ENCODE results near the gene BCAS3.
"Not testable (repeated sequence)": the region's sequence is repeated elsewhere in the genome, so short reads cannot be mapped to it uniquely, and the experiment has no call there.

BCAS3 gene

DNA sequence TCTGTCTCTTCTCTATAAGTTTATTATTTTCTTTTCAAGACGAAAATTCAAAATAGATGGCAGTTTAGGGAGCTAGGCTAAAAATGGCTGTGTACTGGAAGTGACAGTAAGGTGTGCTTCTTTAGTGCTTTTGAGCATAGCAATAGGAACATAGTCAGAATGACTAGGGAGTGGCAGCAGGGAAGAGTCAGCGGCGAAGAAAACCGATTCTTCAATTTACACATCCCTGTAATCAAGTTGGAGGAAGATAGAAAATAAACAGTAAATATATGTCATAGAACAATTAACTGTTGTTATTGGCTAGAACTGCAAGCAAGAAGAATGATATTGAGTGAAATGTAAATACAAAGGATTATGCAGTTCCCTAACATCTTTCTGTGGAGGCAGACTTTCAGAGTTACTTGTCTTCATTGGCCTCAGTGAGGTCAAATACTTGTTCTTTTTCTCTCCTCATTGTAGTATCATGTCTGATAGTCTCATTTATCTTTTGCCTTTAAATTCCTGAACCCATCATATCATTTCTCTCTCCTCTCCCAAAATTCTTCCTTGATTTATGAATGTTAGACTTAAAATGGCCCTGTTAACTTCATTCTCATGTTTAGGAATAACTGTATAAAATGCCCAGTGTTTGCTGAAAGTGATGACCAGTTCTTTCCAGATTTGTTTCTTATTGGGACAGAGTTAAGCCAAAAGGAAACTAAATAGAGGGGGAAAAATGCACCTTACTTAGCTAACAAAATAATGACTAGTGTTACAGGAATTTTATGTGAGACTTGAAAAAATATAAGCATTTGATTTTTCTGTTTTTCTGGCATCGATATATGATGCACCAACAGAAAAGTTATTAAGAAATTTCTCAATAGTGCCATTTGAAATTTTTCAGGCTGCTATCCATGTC, 211.4 kb downstream of the BCAS3 start:
- no peak for DNase-seq

DNA sequence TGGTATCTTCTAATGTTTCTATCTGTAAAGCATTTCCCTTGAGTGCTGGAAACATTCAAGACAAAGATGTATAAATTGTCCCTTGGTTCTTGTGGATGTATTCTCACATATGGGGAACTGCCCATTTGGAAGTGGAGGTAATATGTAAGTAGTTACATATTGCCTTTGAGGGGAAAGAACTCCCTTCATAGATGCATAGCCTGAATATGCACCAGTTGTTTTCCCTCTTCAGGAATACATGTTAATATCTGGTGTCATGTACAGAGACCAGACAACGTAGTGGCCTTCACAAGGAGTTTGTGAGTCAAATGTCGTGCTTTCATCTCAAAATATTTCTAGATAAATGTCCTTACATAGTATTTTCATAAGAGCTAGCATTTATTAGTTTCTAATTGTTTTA, 213.5 kb downstream of the BCAS3 start:
- no peak for DNase-seq

DNA sequence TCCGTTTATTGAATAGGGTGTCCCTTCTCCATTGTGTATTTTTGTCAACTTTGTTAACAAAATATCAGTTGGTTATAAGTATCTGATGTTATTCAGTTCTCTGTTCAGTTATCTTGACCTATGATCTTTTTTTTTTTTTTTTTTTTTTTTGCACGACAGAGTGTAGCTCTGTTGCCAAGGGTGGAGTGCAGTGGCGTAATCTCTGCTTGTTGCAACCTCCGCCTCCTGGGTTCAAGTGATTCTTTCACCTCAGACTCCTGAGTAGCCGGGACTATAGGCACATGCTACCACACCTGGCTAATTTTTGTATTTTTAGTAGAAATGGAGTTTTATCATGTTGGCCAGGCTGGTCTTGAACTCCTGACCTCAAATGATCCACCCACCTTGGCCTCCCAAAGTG, 215.8 kb downstream of the BCAS3 start:
- DNase-seq = no peak

DNA sequence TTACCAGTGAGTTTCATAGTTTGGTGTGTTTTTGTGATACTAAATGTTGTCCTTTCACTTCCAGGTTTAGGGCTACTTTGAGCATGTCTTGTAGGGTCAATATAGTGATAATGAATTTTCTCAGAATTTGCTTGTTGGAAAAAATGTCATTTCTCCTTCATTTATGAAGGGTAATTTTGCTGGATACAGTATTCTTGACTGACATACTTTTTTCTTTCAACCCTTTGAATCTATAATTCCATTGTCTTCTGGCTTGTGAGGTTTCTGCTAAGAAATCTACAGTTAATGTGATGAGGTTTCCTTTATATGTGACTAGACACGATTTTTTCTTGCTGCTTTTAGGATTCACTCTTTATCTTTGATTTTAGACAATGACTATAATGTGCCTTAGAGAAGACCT, 219.3 kb downstream of the BCAS3 start:
- DNase-seq = no peak

DNA sequence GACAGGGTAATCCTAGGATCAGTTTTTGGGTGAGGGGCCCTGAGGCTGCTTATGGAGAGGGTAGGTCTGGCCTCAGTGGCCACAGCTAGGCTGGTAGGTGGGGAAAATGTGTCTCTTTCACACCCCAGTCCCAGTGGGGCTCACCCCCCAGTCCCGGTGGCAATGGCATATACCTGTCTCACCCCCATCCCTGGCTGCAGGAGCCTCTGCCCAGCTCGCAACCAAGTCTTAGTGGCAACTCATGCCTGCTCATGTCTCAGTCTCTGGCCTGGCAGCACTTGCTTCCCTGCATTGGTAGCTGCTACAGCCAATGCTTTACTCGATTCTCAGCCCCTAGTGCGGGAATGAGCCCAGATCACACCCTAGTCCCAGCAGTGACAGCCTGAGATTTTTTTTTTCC, 221.5 kb downstream of the BCAS3 start:
- no peak for DNase-seq

DNA sequence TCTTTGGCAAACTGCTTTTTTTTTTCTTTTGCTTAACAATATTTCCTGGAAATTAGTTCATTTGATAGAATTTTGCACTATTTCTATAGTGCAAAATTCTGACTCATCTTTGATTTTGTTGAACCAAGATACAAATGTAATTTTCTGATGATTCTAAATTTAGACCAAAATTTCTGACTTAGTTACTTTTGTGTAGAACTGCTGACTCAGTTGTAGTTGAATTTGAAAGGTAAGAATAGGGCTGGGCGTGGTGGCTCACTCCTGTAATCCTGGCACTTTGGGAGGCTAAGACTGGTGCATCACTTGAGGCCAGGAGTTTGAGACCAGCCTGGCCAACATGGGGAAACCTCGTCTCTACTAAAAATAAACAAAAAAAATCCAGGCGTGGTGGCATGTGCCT, 223.0 kb downstream of the BCAS3 start:
- DNase-seq = no peak

GRCh38 chr17:60901242-60901641, 223.6 kb downstream of the BCAS3 start:
- DNase-seq = no peak

DNA sequence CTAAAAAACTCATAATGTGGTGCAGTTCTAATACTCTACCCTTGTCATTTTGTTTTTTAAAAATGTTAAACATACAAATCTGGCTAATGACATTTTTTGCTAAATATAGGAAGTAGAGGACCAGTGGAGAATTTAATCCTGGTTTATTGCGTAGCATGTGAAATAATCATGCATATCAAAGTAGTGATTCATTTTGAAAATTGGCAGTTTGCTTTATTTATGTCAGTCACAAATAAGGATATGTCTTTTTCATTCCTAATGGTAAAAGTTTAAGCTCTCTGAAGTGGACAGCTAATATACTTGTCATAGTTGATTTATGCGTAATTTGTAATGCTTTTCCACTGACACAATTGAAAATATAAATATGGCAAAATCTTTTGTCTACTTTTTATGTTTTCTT, 224.2 kb downstream of the BCAS3 start:
- peak; percentile 29 for DNase-seq

DNA sequence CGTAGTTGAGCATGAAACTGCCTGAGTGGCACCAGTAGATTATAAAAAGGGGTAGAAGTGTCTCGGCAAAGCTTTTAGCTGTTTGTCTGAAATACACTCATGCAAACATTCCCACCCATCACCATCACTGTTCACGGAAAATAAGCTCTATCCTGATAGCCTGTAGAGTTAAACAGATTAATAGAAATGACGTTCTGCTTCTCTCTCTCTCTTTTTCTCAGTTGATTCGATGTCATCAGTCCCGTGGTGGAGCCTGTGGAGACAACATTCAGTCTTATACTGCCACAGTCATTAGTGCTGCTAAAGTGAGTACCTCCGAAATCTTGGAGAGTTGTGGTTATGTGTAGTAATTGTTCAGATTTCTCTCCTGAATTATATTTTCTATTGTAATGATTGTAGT, 224.7 kb downstream of the BCAS3 start:
- no peak for DNase-seq

GRCh38 chr17:60904582-60904981, 226.9 kb downstream of the BCAS3 start:
- DNase-seq = no peak

- DNase-seq = no peak
These were observed 228.1 kb downstream of the BCAS3 start for GRCh38 chr17:60905709-60906108.

GRCh38 chr17:60908324-60908723, 230.7 kb downstream of the BCAS3 start:
- DNase-seq = no peak

GRCh38 chr17:60909405-60909804, 231.8 kb downstream of the BCAS3 start:
- no peak for DNase-seq

DNA sequence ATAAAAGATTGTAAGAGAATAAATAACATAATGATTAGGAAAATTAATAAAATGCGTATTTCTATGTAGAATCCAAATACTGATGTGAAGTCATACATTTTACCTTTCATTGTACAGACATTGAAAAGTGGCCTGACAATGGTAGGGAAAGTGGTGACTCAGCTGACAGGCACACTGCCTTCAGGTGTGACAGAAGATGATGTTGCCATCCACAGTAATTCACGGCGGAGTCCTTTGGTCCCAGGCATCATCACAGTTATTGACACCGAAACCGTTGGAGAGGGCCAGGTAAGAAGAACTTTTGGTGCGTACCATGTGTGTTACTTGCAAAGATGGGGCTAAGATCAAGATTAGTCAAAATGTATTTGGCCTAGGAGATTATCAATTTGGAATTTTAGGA, 232.8 kb downstream of the BCAS3 start:
- DNase-seq = no peak

DNA sequence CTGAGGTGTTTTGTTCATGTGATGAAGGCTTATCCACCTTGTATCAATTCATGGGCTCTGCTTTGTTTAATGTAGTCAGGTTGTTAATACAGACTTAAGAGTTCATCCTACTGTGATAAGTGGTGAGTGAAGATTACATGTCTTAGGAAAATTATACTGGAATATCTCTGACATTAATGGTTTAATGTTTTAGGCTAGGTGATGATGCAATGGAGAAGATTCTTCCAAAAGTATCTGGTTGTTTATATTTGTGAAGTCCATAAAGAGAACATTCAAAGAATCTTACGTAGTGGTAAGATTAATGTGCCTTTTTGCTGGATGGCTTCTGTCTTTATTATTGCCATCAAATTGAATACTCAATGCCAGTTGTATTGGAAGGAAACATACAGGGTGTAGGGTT, 236.4 kb downstream of the BCAS3 start:
- DNase-seq = no peak

GRCh38 chr17:60916043-60916442, 238.4 kb downstream of the BCAS3 start:
- no peak for DNase-seq

DNA sequence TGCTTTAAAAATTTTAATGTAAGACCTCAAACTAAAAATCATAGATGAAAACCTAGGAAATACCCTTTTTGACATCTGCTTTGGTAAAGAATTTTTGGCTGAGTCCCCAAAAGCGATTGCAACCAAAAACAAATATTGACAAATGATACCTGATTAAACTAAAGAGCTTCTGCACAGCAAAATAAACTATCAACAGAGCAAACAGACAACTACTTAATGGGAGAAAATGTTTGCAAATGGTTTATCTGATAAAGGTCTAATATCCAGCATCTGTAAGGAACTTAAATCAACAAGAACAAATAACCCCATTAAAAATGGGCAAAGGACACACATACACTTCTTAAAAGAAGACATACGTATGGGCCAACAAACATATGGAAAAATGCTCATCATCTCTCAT, 242.5 kb downstream of the BCAS3 start:
- DNase-seq = no peak

DNA sequence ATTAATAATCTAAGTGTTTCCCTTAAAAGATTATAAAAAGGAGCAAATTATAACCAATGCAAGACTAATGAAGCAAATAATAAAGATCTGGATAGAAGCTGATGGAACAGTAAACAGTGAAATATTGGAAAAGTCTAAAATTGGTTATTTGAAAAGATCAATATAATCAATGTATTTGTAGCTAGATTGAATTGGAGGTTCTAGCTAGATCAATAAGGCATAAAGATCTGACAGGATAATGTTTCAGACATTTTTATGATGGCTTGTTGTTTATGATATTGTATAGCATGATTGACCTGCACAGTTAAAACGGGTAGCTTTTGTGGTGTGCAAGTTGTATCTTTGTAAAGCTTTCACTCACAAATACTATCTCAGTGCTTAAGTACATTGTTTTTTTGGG, 245.3 kb downstream of the BCAS3 start:
- no peak for DNase-seq

GRCh38 chr17:60926466-60927183, 249.0 kb downstream of the BCAS3 start:
- DNase-seq = no peak

DNA sequence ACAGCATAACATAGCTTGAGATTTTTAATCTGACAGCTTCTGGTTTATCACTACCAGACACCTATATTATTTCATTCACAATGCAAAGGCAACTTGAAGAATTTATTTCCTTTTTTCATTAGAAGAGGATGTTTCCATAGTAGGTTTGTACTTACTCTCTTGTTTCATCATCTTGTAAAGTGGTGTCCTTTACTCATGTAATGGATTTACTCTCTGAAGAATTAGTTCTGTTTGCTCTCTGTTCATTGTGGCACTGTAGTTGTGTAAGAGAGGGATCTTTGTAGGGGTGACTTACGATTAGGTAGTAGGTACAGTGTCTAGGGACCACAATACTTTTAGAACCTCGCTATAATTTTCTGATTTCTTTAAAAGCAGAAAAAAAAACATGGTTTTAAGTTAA, 256.1 kb downstream of the BCAS3 start:
- no peak for DNase-seq

DNA sequence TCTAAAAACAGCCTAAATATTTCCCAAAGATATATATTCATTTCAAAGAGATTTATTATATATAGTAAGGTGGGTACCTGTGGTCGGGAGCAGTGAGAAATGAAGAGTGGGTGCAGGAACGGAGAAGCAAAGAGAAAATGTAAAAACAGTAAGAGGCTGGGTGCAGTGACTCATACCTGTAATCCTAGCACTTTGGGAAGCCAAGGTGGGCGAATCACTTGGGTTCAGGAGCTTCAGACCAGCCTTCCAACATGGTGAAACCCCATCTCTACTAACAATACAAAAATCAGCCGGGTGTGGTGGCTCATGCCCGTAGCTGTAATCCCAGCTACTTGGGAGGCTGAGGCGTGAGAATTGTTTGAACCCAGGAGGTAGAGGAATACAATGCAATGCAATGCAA, 257.1 kb downstream of the BCAS3 start:
- DNase-seq = no peak

DNA sequence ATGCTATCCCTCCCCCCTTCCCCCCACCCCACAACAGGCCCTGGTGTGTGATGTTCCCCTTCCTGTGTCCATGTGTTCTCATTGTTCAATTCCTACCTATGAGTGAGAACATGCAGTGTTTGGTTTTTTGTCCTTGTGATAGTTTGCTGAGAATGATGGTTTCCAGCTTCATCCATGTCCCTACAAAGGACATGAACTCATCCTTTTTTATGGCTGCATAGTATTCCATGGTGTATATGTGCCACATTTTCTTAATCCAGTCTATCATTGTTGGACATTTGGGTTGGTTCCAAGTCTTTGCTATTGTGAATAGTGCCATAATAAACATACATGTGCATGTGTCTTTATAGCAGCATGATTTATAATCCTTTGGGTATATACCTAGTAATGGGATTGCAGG, 258.3 kb downstream of the BCAS3 start:
- DNase-seq = not testable (repeated sequence)

GRCh38 chr17:60939318-60939717, 261.7 kb downstream of the BCAS3 start:
- no peak for DNase-seq

DNA sequence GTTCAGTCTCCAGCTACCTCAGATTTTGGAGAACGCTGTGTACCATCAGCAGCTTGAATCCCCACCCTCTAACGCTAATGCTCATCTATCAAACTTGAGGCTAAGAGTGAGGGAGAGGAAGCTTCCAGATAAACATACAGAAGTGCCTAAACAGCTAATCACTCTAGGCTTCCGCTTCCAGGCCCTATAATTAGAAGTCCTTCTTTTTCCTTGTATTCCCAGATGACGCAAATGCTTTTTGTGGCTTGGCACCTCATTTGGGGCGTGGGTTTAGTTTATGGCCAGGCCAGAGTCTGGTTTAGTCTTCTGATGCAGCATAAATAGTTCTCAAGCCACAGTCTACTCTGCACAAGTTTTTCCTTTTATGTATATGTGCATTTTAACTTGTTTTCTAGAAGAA, 263.4 kb downstream of the BCAS3 start:
- DNase-seq = no peak

DNA sequence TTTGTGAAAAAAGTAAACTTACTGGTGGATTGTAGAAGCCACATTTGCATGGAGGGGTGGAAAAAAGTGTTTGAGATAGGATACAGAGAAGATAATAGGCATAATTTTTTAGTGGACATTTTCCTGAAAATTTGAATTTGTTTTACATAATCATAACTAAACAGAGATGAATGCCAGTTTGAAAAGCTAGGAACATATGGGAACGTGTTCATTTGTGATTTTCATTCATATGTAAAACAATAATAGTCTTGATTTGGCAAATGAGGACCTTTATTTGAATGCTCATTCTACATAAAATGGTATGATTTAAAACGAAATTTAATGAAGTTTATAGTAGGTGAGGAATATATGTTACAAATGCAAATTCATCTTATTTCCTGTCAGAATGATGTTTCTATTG, 263.9 kb downstream of the BCAS3 start:
- no peak for DNase-seq
